Measurements from ENCODE around the gene DENND1A.
"Not testable (repeated sequence)": the region's sequence is repeated elsewhere in the genome, so short reads cannot be mapped to it uniquely, and the experiment has no call there.

Gene DENND1A

GRCh38 chr9:123927625-123928532 is 2.0 kb downstream of the DENND1A start:
- DNase-seq: no peak
- intact Hi-C loops (cut with DNase I): no loop called here

- no peak for DNase-seq
- intact Hi-C loops (cut with DNase I): no loop called here
Observed at GRCh38 chr9:123926941-123927340, 3.0 kb downstream of the DENND1A start.

- intact Hi-C loops (cut with DNase I): no loop called here
- DNase-seq: no peak
Observed at GRCh38 chr9:123925819-123926218, 4.1 kb downstream of the DENND1A start.

GRCh38 chr9:123925161-123925560 is 4.8 kb downstream of the DENND1A start:
- no peak for DNase-seq
- intact Hi-C loops (cut with DNase I): no loop called here

GRCh38 chr9:123924727-123925126 is 5.2 kb downstream of the DENND1A start:
- intact Hi-C loops (cut with DNase I): no loop called here

GRCh38 chr9:123923884-123924283 is 6.0 kb downstream of the DENND1A start:
- DNase-seq: no peak
- intact Hi-C loops (cut with DNase I): no loop called here

More at GRCh38 chr9:123924727-123925126, 5.2 kb downstream of the DENND1A start:
- DNase-seq: no peak

GRCh38 chr9:123923377-123923776 is 6.5 kb downstream of the DENND1A start:
- no peak for DNase-seq
- intact Hi-C loops (cut with DNase I): no loop called here

GRCh38 chr9:123922911-123923310 is 7.0 kb downstream of the DENND1A start:
- no peak for DNase-seq
- intact Hi-C loops (cut with DNase I): no loop called here

- intact Hi-C loops (cut with DNase I): no loop called here
- DNase-seq: no peak
Observed at GRCh38 chr9:123922431-123922830, 7.5 kb downstream of the DENND1A start.

- intact Hi-C loops (cut with DNase I): no loop called here
- no peak for DNase-seq
Observed at GRCh38 chr9:123914517-123915196, 15.3 kb downstream of the DENND1A start.

- no peak for DNase-seq
Observed at GRCh38 chr9:123912167-123912897, 17.6 kb downstream of the DENND1A start.

GRCh38 chr9:123911024-123911423 is 18.9 kb downstream of the DENND1A start:
- DNase-seq: no peak
- intact Hi-C loops (cut with DNase I): no loop called here

More at GRCh38 chr9:123912167-123912897, 17.6 kb downstream of the DENND1A start:
- intact Hi-C loops (cut with DNase I): no loop called here

- intact Hi-C loops (cut with DNase I); DNase-seq: not testable (repeated sequence)
Observed at GRCh38 chr9:123909192-123909591, 20.7 kb downstream of the DENND1A start.

GRCh38 chr9:123903550-123903949 is 26.4 kb downstream of the DENND1A start:
- intact Hi-C loops (cut with DNase I); DNase-seq: not testable (repeated sequence)

GRCh38 chr9:123894822-123895221 is 35.1 kb downstream of the DENND1A start:
- DNase-seq: no peak
- intact Hi-C loops (cut with DNase I): no loop called here

GRCh38 chr9:123893831-123894460 is 36.0 kb downstream of the DENND1A start:
- intact Hi-C loops (cut with DNase I): no loop called here
- DNase-seq: no peak

GRCh38 chr9:123893115-123893514 is 36.8 kb downstream of the DENND1A start:
- intact Hi-C loops (cut with DNase I): no loop called here
- no peak for DNase-seq

- DNase-seq: no peak
- intact Hi-C loops (cut with DNase I): no loop called here
Observed at GRCh38 chr9:123887837-123888236, 42.1 kb downstream of the DENND1A start.

GRCh38 chr9:123885834-123886233 is 44.1 kb downstream of the DENND1A start:
- intact Hi-C loops (cut with DNase I); DNase-seq: not testable (repeated sequence)

Data from head of caudate nucleus (tissue), 42 donors.